CD8-positive, alpha-beta memory T cell (primary cell): ENCODE results near the gene DUSP7. TPM values are rescaled to one million over a fixed set of nuclear protein-coding genes. Genes with fewer than 3 reads are reported as not detected.
A peak's percentile ranks its signal among the peaks of the same experiment; 100 is the strongest.

Experiments
- CTCF ChIA-PET: fragments of 350-600 bp; sonication (Branson Sonifier 250); formaldehyde crosslinking; loops from one replicate; lab custom pipeline; 2021; ENCODE audit warnings: antibody characterized with exemption; lab: Charles Lee
- POLR2A ChIA-PET: fragments of 350-600 bp; sonication (Branson Sonifier 250); formaldehyde crosslinking; loops from one replicate; lab custom pipeline; 2021; ENCODE audit warnings: antibody characterized with exemption; lab: Charles Lee
- DNase-seq, 5 donors: peaks; one replicate each; pipeline versions ENCODE4 v3.0.0 to v3.0.0-alpha.2; 2020 to 2022; ENCODE audit warnings: mixed read lengths in 1 of 5
- H3K27ac ChIP-seq: one replicate; pipeline ENCODE4 v1.7.0; 2013; ENCODE audit warnings: low read depth, mild to moderate bottlenecking, low read length, moderate library complexity
- H3K27me3 ChIP-seq: 2 replicates; pipeline ENCODE4 v1.7.0; 2013; ENCODE audit warnings: low read length, mild to moderate bottlenecking; ENCODE audit not compliant: insufficient read depth, poor library complexity, severe bottlenecking
- H3K36me3 ChIP-seq: 2 replicates; pipeline ENCODE4 v1.7.0; 2013; ENCODE audit warnings: mild to moderate bottlenecking, low read length, moderate library complexity; ENCODE audit not compliant: insufficient read depth
- H3K4me1 ChIP-seq: 2 replicates; pipeline ENCODE4 v1.7.0; 2013; ENCODE audit warnings: mild to moderate bottlenecking, low read length, moderate library complexity; ENCODE audit not compliant: insufficient read depth
- H3K4me3 ChIP-seq: 2 replicates; pipeline ENCODE4 v1.7.0; 2013; ENCODE audit warnings: mild to moderate bottlenecking, low read length
- H3K9me3 ChIP-seq: 2 replicates; pipeline ENCODE4 v1.7.0; 2013; ENCODE audit warnings: mild to moderate bottlenecking, low read length
- H3K27ac Mint-ChIP-seq, 8 donors: one replicate each; pipeline ENCODE4 v1.8.0; 2020 to 2021; ENCODE audit warnings: mixed read lengths in 8 of 8, mild to moderate bottlenecking in 6 of 8, inconsistent platforms in 3 of 8, moderate library complexity in 3 of 8
- H3K27me3 Mint-ChIP-seq, 2 donors: one replicate each; pipeline ENCODE4 v1.8.0; 2020 to 2021; ENCODE audit warnings: mixed read lengths in 2 of 2, mild to moderate bottlenecking in 1 of 2, moderate library complexity in 1 of 2
- H3K36me3 Mint-ChIP-seq, 3 donors: one replicate each; pipeline ENCODE4 v1.8.0; 2020 to 2021; ENCODE audit warnings: mixed read lengths in 3 of 3, inconsistent platforms in 1 of 3, mild to moderate bottlenecking in 1 of 3
- H3K4me1 Mint-ChIP-seq, 3 donors: one replicate each; pipeline ENCODE4 v1.8.0; 2020 to 2021; ENCODE audit warnings: mixed read lengths in 3 of 3, inconsistent platforms in 1 of 3, mild to moderate bottlenecking in 1 of 3
- H3K4me3 Mint-ChIP-seq, 7 donors: one replicate each; pipeline ENCODE4 v1.8.0; 2020 to 2021; ENCODE audit warnings: mixed read lengths in 7 of 7, mild to moderate bottlenecking in 6 of 7, moderate library complexity in 4 of 7, inconsistent platforms in 2 of 7
- H3K9me3 Mint-ChIP-seq, 5 donors: one replicate each; pipeline ENCODE4 v1.8.0; 2020 to 2022; ENCODE audit warnings: mixed read lengths in 5 of 5, mild to moderate bottlenecking in 3 of 5, moderate library complexity in 2 of 5, inconsistent platforms in 1 of 5
- polyA plus RNA-seq: library from polyadenylated mRNA; unstranded; fragments of 300-500 nt; fragmentation: Illumina TruSeq; gene quantifications from one replicate; pipeline ENCODE4 v1.2.3, GENCODE V29; 2021
- total RNA-seq, 2 experiments: library from RNA; stranded (reverse); gene quantifications; one replicate each; pipeline ENCODE4 v1.2.3, GENCODE V29; 2021

DUSP7 gene
- total and polyA plus RNA-seq, 3 experiments from 2014 or later: 7.2 to 27.2 (median 26.3) TPM

DNA sequence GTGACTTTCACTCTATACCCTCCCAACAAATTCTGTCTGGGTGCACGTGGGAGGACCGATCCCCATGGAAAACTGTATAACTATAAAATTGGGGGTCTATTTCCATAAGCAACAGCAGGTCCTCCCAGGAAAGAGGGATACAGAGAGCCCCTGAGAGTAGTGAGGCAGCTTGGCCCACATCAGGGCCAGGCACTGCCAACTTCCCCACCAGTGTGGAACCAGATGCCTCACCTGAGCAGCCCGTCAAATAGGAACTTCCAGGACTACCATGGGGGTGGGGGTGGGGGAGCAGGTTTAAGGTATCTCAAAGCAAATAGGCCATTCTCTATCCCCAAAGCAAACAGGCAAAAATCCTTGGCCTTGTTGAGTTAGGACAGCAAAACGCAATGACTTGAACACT is 33.3 kb upstream of the DUSP7 start:
- Mint-ChIP-seq H3K4me1 (peaks cover 23 to 24% (median 24%) of the 10 kb centered on the region in 3 donors), H3K4me3 (no peak overlapping the region), H3K27me3 (no peaks in the 10 kb centered on the region), H3K27ac (peak overlapping the region in 1 of 8 donors; percentile 8), H3K36me3 (no peaks in the 10 kb centered on the region), H3K9me3 (no peaks in the 10 kb centered on the region)
- ChIA-PET CTCF (interaction anchor here (1.8 kb wide), 1 partner anchor 88 kb away, joined by 4 read pairs; no protein-coding TSS in a partner anchor), POLR2A (no interaction called here)
- Histone ChIP-seq H3K27ac (no peak overlapping the region), H3K4me3 (no peak overlapping the region), H3K36me3 (no peaks in the 10 kb centered on the region), H3K9me3 (no peaks in the 10 kb centered on the region), H3K4me1 (peaks cover 11% of the 10 kb centered on the region), H3K27me3 (no peaks in the 10 kb centered on the region)
- no peak for DNase-seq

GRCh38 chr3:52088445-52089367 is 32.3 kb upstream of the DUSP7 start:
- no peaks in the 10 kb centered on the region for H3K36me3 Mint-ChIP-seq
- no peak overlapping the region for H3K4me3 Mint-ChIP-seq
- no peak for DNase-seq
- ChIA-PET POLR2A (no interaction called here), CTCF (interaction anchor here (1.8 kb wide), 1 partner anchor 87 kb away, joined by 4 read pairs; no protein-coding TSS in a partner anchor)
- H3K27me3 Mint-ChIP-seq: no peaks in the 10 kb centered on the region
- Histone ChIP-seq H3K9me3 (no peaks in the 10 kb centered on the region), H3K4me1 (peaks cover 11% of the 10 kb centered on the region), H3K4me3 (no peak overlapping the region), H3K27me3 (no peaks in the 10 kb centered on the region), H3K27ac (no peak overlapping the region), H3K36me3 (no peaks in the 10 kb centered on the region)
- H3K27ac Mint-ChIP-seq: peak overlapping the region in 1 of 8 donors; percentile 27
- no peaks in the 10 kb centered on the region for H3K9me3 Mint-ChIP-seq
- H3K4me1 Mint-ChIP-seq: peaks cover 24% of the 10 kb centered on the region in 3 donors

DNA sequence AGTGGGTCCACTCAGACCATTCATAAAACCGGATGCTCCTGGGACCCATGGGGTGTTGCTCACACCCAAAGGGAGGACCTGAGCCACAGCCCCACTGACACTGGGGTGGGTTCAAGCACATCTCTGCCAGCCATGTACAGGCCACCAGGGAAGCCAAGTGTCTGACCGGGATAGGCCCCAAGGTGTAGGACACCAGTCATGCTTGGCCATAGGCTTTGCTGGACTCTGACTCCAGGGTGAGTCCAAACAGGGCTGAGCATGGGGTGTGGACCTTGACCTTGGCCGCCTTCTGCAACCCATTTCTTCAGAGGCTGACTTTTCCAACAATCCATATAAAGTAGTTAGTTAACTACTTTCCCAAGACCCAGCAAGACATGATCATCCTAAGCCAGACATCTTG is 31.4 kb upstream of the DUSP7 start:
- Mint-ChIP-seq H3K4me3 (peak overlapping the region in 1 of 7 donors; percentile 6), H3K36me3 (no peaks in the 10 kb centered on the region), H3K27me3 (no peaks in the 10 kb centered on the region), H3K27ac (peak overlapping the region in 2 of 8 donors; percentile 39 to 82), H3K9me3 (no peaks in the 10 kb centered on the region), H3K4me1 (peaks cover 24% of the 10 kb centered on the region in 3 donors)
- peaks cover 11% of the 10 kb centered on the region for H3K4me1 ChIP-seq
- H3K27ac ChIP-seq: no peak overlapping the region
- no peaks in the 10 kb centered on the region for H3K9me3 ChIP-seq
- H3K4me3 ChIP-seq: no peak overlapping the region
- POLR2A ChIA-PET: no interaction called here
- no peaks in the 10 kb centered on the region for H3K27me3 ChIP-seq
- no peak for DNase-seq
- CTCF ChIA-PET: interaction anchor here (0.8 kb wide), 1 partner anchor 30 kb away, joined by 4 read pairs; no protein-coding TSS in a partner anchor
- no peaks in the 10 kb centered on the region for H3K36me3 ChIP-seq

DNA sequence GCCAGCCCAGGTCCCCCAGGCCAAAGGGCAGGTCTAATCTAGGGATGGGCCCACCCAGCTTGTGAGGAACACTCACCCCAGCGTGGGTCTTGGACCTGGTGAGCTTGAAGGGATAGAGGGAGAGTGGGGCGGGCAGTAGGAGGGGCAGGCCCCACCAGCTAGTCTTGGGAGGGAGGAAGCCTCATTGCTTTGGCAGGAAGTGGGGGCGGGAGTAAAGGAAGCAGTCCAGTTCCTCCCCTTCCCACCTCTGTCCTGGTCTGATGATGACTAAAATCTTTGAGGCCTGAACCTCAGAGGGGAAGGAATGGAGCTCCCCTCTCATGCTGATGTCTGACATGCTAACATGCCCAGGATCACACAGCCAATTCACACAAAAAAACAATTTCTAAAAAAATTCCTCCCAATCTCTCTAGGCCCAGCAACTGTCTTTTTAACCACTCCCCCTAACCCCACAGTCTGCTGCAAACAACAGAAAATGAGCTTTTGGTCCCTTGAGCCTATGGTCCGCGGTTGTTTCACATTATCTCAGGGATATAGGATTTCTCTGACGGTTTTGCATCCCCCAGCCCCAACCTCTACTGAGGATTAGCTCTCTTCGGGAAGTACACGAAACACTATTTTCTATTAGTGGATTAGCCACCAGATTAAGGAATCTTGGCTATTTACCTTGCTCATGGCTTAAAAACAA is 30.7 kb upstream of the DUSP7 start:
- no peaks in the 10 kb centered on the region for H3K36me3 ChIP-seq
- H3K27me3 ChIP-seq: no peaks in the 10 kb centered on the region
- Mint-ChIP-seq H3K4me1 (peaks cover 24% of the 10 kb centered on the region in 3 donors), H3K36me3 (no peaks in the 10 kb centered on the region), H3K27ac (peak overlapping the region in 6 of 8 donors; percentile 29 to 82 (median 58)), H3K9me3 (no peaks in the 10 kb centered on the region), H3K27me3 (no peaks in the 10 kb centered on the region), H3K4me3 (no peak overlapping the region)
- no peak for DNase-seq
- no peak overlapping the region for H3K4me3 ChIP-seq
- peaks cover 11% of the 10 kb centered on the region for H3K4me1 ChIP-seq
- H3K27ac ChIP-seq: no peak overlapping the region
- POLR2A ChIA-PET: no interaction called here
- CTCF ChIA-PET: interaction anchor here (0.8 kb wide), 1 partner anchor 29 kb away, joined by 4 read pairs; no protein-coding TSS in a partner anchor
- H3K9me3 ChIP-seq: no peaks in the 10 kb centered on the region

GRCh38 chr3:52086461-52086860 is 30.1 kb upstream of the DUSP7 start:
- H3K9me3 ChIP-seq: no peaks in the 10 kb centered on the region
- Mint-ChIP-seq H3K27me3 (no peaks in the 10 kb centered on the region), H3K4me1 (peaks cover 24% of the 10 kb centered on the region in 3 donors), H3K9me3 (no peaks in the 10 kb centered on the region), H3K4me3 (no peak overlapping the region), H3K36me3 (no peaks in the 10 kb centered on the region), H3K27ac (peak overlapping the region in 6 of 8 donors; percentile 55 to 90 (median 76))
- H3K36me3 ChIP-seq: no peaks in the 10 kb centered on the region
- H3K4me3 ChIP-seq: no peak overlapping the region
- POLR2A ChIA-PET: no interaction called here
- H3K27ac ChIP-seq: no peak overlapping the region
- H3K27me3 ChIP-seq: no peaks in the 10 kb centered on the region
- peaks cover 11% of the 10 kb centered on the region for H3K4me1 ChIP-seq
- no peak for DNase-seq
- CTCF ChIA-PET: interaction anchor here (1.0 to 1.6 kb wide), 2 partner anchors 29 to 85 kb away, joined by 4 read pairs; no protein-coding TSS in a partner anchor

GRCh38 chr3:52085681-52086282 is 29.4 kb upstream of the DUSP7 start:
- ChIA-PET POLR2A (no interaction called here), CTCF (interaction anchor here (1.0 to 1.6 kb wide), 2 partner anchors 29 to 84 kb away, joined by 4 read pairs; no protein-coding TSS in a partner anchor)
- Mint-ChIP-seq H3K4me1 (peaks cover 24% of the 10 kb centered on the region in 3 donors), H3K27ac (peak overlapping the region in 7 of 8 donors; percentile 65 to 90 (median 81)), H3K36me3 (no peaks in the 10 kb centered on the region), H3K9me3 (no peaks in the 10 kb centered on the region), H3K4me3 (peak overlapping the region in 1 of 7 donors; percentile 25), H3K27me3 (no peaks in the 10 kb centered on the region)
- Histone ChIP-seq H3K27me3 (no peaks in the 10 kb centered on the region), H3K4me3 (no peak overlapping the region), H3K27ac (no peak overlapping the region), H3K36me3 (no peaks in the 10 kb centered on the region), H3K4me1 (peaks cover 11% of the 10 kb centered on the region), H3K9me3 (no peaks in the 10 kb centered on the region)
- peak in 3 of 5 donors; percentile 14 to 49 (median 31) for DNase-seq

DNA sequence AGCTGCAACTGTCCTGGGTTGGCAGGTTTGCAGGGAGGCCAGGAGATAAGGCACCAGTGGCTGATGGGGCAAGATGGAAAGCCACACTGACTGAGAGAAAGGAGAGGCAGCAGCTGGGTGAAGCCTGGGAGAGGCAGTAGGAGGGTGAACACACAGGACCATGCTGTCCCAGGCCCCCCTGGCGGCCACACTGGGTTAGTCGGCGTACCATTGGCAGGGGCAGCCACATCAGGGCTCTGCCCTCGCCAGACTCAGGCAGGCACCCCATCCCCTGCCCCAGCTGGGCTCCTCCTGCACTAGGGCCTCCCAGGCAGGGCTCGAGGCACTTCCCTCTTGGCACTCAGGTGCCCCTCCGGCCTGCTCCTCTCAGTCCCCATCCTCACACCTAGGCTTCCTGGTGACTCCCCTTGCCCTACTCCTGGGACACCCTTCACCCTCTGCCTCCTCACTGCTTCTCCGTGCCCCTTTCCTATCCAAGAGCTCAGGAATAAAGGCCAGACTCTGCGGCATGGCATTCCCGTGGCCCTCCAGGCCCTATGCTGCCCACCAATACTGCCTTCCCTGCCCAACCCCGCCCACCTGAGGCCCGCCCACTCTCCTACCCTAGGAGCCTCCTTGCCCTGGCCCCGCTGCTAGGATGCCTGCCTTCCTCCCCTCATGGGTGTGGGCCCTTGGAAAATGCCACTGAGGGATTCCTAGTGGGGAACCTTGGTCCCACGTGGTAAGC is 28.7 kb upstream of the DUSP7 start:
- POLR2A ChIA-PET: no interaction called here
- peak overlapping the region in 7 of 8 donors; percentile 28 to 90 (median 79) for H3K27ac Mint-ChIP-seq

More for the DNA sequence above, 28.7 kb upstream of the DUSP7 start:
- Histone ChIP-seq H3K4me3 (no peak overlapping the region), H3K27ac (no peak overlapping the region), H3K4me1 (peaks cover 11% of the 10 kb centered on the region), H3K9me3 (no peaks in the 10 kb centered on the region), H3K27me3 (no peaks in the 10 kb centered on the region), H3K36me3 (no peaks in the 10 kb centered on the region)
- H3K4me1 Mint-ChIP-seq: peaks cover 24% of the 10 kb centered on the region in 3 donors
- no peaks in the 10 kb centered on the region for H3K36me3 Mint-ChIP-seq
- CTCF ChIA-PET: interaction anchor here (1.6 kb wide), 1 partner anchor 28 kb away, joined by 4 read pairs; no protein-coding TSS in a partner anchor
- H3K9me3 Mint-ChIP-seq: no peaks in the 10 kb centered on the region
- DNase-seq: no peak
- no peak overlapping the region for H3K4me3 Mint-ChIP-seq
- H3K27me3 Mint-ChIP-seq: no peaks in the 10 kb centered on the region
